GM12878 (cell line): Measurements from ENCODE around the gene CBLN3. TPM values are rescaled to one million over a fixed set of nuclear protein-coding genes. Genes with fewer than 3 reads are reported as not detected.

Source experiments
- ATAC-seq: fragments of 200-7000 bp; cut with Tn5 transposase; 3 replicates; pipeline ENCODE4 v1.9.1; 2020; ENCODE audit warnings: mild to moderate bottlenecking, moderate library complexity
- BruUV-seq: library from RNA; stranded (reverse); fragments of 400-500 nt; replicated peaks from 2 replicates; lab custom pipeline; 2021; lab: Mats Ljungman, UMichigan
- CTCF ChIA-PET: fragments of 300-600 bp; sonication (Branson Sonifier 250); formaldehyde crosslinking; extraction: SDS; loops from one replicate; lab custom pipeline; 2021; ENCODE audit warnings: inconsistent platforms; lab: Yijun Ruan, JAX
- POLR2A ChIA-PET: fragments of 350-600 bp; formaldehyde crosslinking; extraction: SDS; loops from one replicate; lab custom pipeline; 2021; ENCODE audit warnings: inconsistent platforms; lab: Charles Lee
- RAD21 ChIA-PET: fragments of 300-600 bp; sonication (Branson Sonifier 250); formaldehyde crosslinking; loops from one replicate; lab custom pipeline; 2023; ENCODE audit warnings: antibody characterized with exemption; ENCODE audit not compliant: unreplicated experiment; lab: Charles Lee
- SMC1A ChIA-PET: fragments of 300-600 bp; sonication (Branson Sonifier 250); formaldehyde crosslinking; loops from one replicate; lab custom pipeline; 2023; ENCODE audit not compliant: unreplicated experiment, uncharacterized antibody; lab: Charles Lee
- DNase-seq: peaks from one replicate; pipeline ENCODE4 v3.0.0-alpha.2; 2011; ENCODE audit warnings: low read depth, low spot score
- FAIRE-seq: peaks from 3 replicates; lab custom pipeline; 2011; peaks lifted over from hg19 to GRCh38; lab: Jason Lieb, UNC
- H2AFZ ChIP-seq: 2 replicates; pipeline ENCODE4 v1.6.0; 2011; ENCODE audit warnings: low read depth, low read length, control low read depth; ENCODE audit not compliant: control insufficient read depth
- H3K27ac ChIP-seq: 2 replicates; pipeline ENCODE4 v1.5.1; 2011; ENCODE audit warnings: control low read depth; ENCODE audit not compliant: control insufficient read depth, insufficient read depth
- H3K27me3 ChIP-seq, 2 experiments: replicated peaks in 1 of 2; 2 replicates each; pipeline versions ENCODE4 v1.6.0 to v1.6.1; 2011; ENCODE audit warnings: low read length in 1 of 2; ENCODE audit not compliant: control insufficient read depth in 2 of 2, insufficient read depth in 2 of 2
- H3K36me3 ChIP-seq, 2 experiments: 2 replicates each; pipeline ENCODE4 v1.5.1; 2011; ENCODE audit warnings: low read length in 1 of 2; ENCODE audit not compliant: control insufficient read depth in 2 of 2, insufficient read depth in 2 of 2
- H3K4me1 ChIP-seq: 2 replicates; pipeline ENCODE4 v1.6.1; 2011; ENCODE audit warnings: mild to moderate bottlenecking, low read length, moderate library complexity, mixed read lengths; ENCODE audit not compliant: control insufficient read depth, insufficient read depth
- H3K4me2 ChIP-seq: 2 replicates; pipeline ENCODE4 v1.6.0; 2011; ENCODE audit warnings: control low read depth; ENCODE audit not compliant: control insufficient read depth, insufficient read depth
- H3K4me3 ChIP-seq: fragments of 200-600 bp; sonication (generic); 2 replicates; pipeline ENCODE4 v1.5.1; 2016
- H3K79me2 ChIP-seq: 2 replicates; pipeline ENCODE4 v1.6.0; 2011; ENCODE audit warnings: low read length; ENCODE audit not compliant: control insufficient read depth, insufficient read depth
- H3K9ac ChIP-seq: 2 replicates; pipeline ENCODE4 v1.8.0; 2011; ENCODE audit warnings: low read length, control low read depth, mixed read lengths; ENCODE audit not compliant: control insufficient read depth, insufficient read depth
- H3K9me3 ChIP-seq: replicated peaks from 3 replicates; pipeline ENCODE4 v1.5.1; 2011; ENCODE audit warnings: mild to moderate bottlenecking, low read length; ENCODE audit not compliant: control insufficient read depth, insufficient read depth
- H4K20me1 ChIP-seq: 2 replicates; pipeline ENCODE4 v1.6.0; 2011; ENCODE audit not compliant: control insufficient read depth, insufficient read depth
- GABPA ChIP-seq: IDR thresholded peaks from 2 replicates; pipeline ENCODE4 v1.6.1; 2014; ENCODE audit warnings: antibody characterized with exemption, low read depth, mild to moderate bottlenecking, inconsistent platforms
- MEF2A ChIP-seq: IDR thresholded peaks from 2 replicates; pipeline ENCODE4 v1.6.1; 2011; ENCODE audit warnings: low read depth, mild to moderate bottlenecking, low read length, moderate library complexity; ENCODE audit not compliant: insufficient read depth
- MYB ChIP-seq: fragments of 150-350 bp; IDR thresholded peaks from 2 replicates; pipeline ENCODE4 v1.6.1; 2014; ENCODE audit warnings: mild to moderate bottlenecking, low read depth, low read length, borderline replicate concordance
- NFXL1 ChIP-seq: fragments of 450-650 bp; IDR thresholded peaks from 2 replicates; pipeline ENCODE4 v1.6.1; 2017; ENCODE audit warnings: antibody characterized with exemption, mild to moderate bottlenecking, borderline replicate concordance
- NR2C1 ChIP-seq: fragments of 450-650 bp; IDR thresholded peaks from 2 replicates; pipeline ENCODE4 v1.6.1; 2017; ENCODE audit warnings: antibody characterized with exemption, mild to moderate bottlenecking, moderate library complexity
- PAX8 ChIP-seq: fragments of 450-650 bp; IDR thresholded peaks from 2 replicates; pipeline ENCODE4 v1.6.1; 2017; ENCODE audit warnings: mild to moderate bottlenecking, moderate library complexity
- RBBP5 ChIP-seq: fragments of 200-600 bp; sonication (generic); conservative IDR thresholded peaks from 2 replicates; pipeline ENCODE4 v1.6.1; 2016
- RUNX3 ChIP-seq: IDR thresholded peaks from 2 replicates; pipeline ENCODE4 v1.6.1; 2012; ENCODE audit warnings: low read length, inconsistent platforms
- SUPT20H ChIP-seq: IDR thresholded peaks from 2 replicates; pipeline ENCODE4 v1.6.1; 2011; ENCODE audit warnings: low read depth, mild to moderate bottlenecking, low read length, moderate library complexity, borderline replicate concordance; ENCODE audit not compliant: control insufficient read depth
- TCF7 ChIP-seq: IDR thresholded peaks from 2 replicates; pipeline ENCODE4 v1.6.1; 2014; ENCODE audit warnings: antibody characterized with exemption, borderline replicate concordance
- YBX1 ChIP-seq: fragments of 450-650 bp; IDR thresholded peaks from 2 replicates; pipeline ENCODE4 v1.6.1; 2016; ENCODE audit warnings: antibody characterized with exemption
- YY1 ChIP-seq: IDR thresholded peaks from 2 replicates; pipeline ENCODE4 v1.6.1; 2011; ENCODE audit warnings: low read depth, mild to moderate bottlenecking, low read length
- WGBS: methylation state at CpG from one replicate; pipeline ENCODE4 v1.1.6; 2016; ENCODE audit warnings: low lambda C conversion rate; ENCODE audit not compliant: insufficient replicate concordance, insufficient coverage; ENCODE audit errors: missing lambda C conversion rate; 5-methylcytosine and 5-hydroxymethylcytosine counted together
- in situ Hi-C: fragments of 300-500 bp; cut with MboI; formaldehyde crosslinking; loops from 9 replicates; pipeline ENCODE4 v1.14.3; 2018; ENCODE audit warnings: mixed read lengths
- intact Hi-C: fragments of 100-400 bp; cut with micrococcal nuclease; formaldehyde crosslinking; loops from one replicate; pipeline ENCODE4 v1.14.2; 2022; ENCODE audit not compliant: unreplicated experiment
- polyA plus RNA-seq, 11 experiments: library from polyadenylated mRNA; depleted of rRNA in 4 of 11; unstranded in 6 of 11; stranded (reverse) in 5 of 11; fragments of >200 nt; fragmentation: Nextera tagmentation in 4 of 11; fragmentation: Illumina TruSeq in 1 of 11; extraction: Ambion mirVana in 4 of 11; extraction: Trizol in 1 of 11; gene quantifications; 1 replicate in 1 of 11; 2 replicates in 10 of 11; pipeline versions ENCODE4 v1.2.1 to v1.2.3, GENCODE V29; 2011 to 2016; ENCODE audit warnings: inconsistent platforms in 2 of 11, missing spikeins in 2 of 11, low read depth in 1 of 11
- total RNA-seq, 4 experiments: library from RNA; depleted of rRNA in 3 of 4; stranded (reverse); fragments of >200 nt in 3 of 4; fragmentation: Illumina TruSeq in 1 of 4; extraction: Trizol in 1 of 4; gene quantifications; 2 replicates each; pipeline versions ENCODE4 v1.2.1 to v1.2.3, GENCODE V29; 2013 to 2021
- TF ChIP-seq, protein P1 (sequence below): fragments of 150-350 bp; IDR thresholded peaks from 2 replicates; pipeline ENCODE4 v1.6.1; 2016; ENCODE audit warnings: low read depth, low read length
- TF ChIP-seq, protein P2 (sequence below): fragments of 450-650 bp; IDR thresholded peaks from 2 replicates; pipeline ENCODE4 v1.6.1; 2017; ENCODE audit warnings: mild to moderate bottlenecking, low read depth, inconsistent platforms; ENCODE audit not compliant: poor library complexity, severe bottlenecking

CBLN3 gene
- total and polyA plus RNA-seq, 10 of the 15 experiments (the other 5 are each of a cell fraction or from before 2014, with no cell fraction given) = 0.16 to 4.9 (median 1.3) TPM

DNA sequence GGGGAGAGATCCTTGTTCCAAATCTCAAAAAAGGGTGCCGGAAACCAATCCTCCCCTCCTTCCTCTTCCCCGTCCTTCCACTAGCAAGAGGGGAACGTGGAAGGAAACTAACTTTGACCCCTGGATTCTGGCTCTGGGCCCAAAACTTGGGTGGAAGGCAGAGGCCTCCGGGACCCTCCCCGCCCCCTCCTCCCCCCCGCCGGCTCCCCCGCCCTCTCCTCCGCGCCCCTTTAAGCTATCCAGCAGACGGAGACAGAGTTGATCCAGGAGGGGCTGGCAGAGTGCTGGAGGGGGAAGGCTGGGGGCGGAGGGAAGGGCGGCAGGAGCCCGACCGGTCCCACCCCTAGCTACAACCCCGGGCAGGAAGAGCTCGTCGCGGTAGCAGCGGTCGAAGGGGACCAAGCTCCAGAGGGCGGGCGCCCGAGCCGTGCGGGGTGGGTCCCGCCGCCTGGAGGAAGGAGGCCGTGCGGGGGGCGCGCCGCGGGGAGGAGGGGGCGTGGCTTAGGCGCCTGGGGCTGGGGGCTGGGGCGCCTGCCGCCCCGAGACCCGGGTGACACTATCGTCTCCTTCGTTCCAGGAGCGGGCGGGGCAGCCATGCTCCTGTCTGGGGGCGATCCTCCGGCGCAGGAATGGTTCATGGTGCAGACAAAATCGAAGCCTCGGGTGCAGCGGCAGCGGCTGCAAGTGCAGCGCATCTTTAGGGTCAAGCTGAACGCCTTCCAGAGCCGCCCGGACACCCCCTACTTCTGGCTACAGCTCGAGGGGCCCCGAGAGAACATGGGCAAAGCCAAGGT lies 30.6 kb downstream of the CBLN3 start, which contains the start of gene NYNRIN (continued):
- TF ChIP-seq, protein P1, sequence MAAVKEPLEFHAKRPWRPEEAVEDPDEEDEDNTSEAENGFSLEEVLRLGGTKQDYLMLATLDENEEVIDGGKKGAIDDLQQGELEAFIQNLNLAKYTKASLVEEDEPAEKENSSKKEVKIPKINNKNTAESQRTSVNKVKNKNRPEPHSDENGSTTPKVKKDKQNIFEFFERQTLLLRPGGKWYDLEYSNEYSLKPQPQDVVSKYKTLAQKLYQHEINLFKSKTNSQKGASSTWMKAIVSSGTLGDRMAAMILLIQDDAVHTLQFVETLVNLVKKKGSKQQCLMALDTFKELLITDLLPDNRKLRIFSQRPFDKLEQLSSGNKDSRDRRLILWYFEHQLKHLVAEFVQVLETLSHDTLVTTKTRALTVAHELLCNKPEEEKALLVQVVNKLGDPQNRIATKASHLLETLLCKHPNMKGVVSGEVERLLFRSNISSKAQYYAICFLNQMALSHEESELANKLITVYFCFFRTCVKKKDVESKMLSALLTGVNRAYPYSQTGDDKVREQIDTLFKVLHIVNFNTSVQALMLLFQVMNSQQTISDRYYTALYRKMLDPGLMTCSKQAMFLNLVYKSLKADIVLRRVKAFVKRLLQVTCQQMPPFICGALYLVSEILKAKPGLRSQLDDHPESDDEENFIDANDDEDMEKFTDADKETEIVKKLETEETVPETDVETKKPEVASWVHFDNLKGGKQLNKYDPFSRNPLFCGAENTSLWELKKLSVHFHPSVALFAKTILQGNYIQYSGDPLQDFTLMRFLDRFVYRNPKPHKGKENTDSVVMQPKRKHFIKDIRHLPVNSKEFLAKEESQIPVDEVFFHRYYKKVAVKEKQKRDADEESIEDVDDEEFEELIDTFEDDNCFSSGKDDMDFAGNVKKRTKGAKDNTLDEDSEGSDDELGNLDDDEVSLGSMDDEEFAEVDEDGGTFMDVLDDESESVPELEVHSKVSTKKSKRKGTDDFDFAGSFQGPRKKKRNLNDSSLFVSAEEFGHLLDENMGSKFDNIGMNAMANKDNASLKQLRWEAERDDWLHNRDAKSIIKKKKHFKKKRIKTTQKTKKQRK = no peak
- TF ChIP-seq, protein P2, sequence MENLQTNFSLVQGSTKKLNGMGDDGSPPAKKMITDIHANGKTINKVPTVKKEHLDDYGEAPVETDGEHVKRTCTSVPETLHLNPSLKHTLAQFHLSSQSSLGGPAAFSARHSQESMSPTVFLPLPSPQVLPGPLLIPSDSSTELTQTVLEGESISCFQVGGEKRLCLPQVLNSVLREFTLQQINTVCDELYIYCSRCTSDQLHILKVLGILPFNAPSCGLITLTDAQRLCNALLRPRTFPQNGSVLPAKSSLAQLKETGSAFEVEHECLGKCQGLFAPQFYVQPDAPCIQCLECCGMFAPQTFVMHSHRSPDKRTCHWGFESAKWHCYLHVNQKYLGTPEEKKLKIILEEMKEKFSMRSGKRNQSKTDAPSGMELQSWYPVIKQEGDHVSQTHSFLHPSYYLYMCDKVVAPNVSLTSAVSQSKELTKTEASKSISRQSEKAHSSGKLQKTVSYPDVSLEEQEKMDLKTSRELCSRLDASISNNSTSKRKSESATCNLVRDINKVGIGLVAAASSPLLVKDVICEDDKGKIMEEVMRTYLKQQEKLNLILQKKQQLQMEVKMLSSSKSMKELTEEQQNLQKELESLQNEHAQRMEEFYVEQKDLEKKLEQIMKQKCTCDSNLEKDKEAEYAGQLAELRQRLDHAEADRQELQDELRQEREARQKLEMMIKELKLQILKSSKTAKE = no peak
- TF ChIP-seq, all 136 proteins: peak for 0

DNA sequence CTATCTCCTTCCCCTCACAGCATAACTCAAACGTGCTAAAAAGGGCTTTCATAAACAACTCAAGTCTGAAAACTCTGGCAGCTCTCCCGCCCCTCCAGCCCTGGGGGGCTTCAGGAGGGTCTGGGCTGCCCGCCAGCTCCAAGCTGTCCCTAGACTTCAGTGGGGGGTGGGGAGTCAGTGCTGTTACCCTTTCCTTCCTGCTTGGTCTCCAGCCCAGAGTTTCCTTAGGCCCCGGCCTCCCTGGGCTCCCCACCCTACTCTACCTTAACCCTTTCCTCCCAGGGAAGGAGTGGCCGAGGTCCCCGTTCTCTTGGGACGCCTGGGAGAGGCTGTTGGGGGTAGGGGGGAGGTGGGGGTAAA lies 31.2 kb downstream of the CBLN3 start:
- 13% methylated on average over 7 of the region's 7 CpGs for WGBS

More for the DNA sequence above, 31.2 kb downstream of the CBLN3 start:
- in situ Hi-C loops (no loop called here), intact Hi-C loops (no loop called here)
- H3K36me3 ChIP-seq = no peaks in the 10 kb centered on the region
- DNase-seq (no peak), FAIRE-seq (no peak), ATAC-seq (no peak)
- no peaks in the 10 kb centered on the region for H3K4me1 ChIP-seq
- H3K4me2 ChIP-seq = no peak overlapping the region
- ChIA-PET CTCF (no interaction called here), POLR2A (no interaction called here), SMC1A (no interaction called here), RAD21 (no interaction called here)
- no peaks in the 10 kb centered on the region for H4K20me1 ChIP-seq
- no TSS peak for BruUV-seq
- H3K9ac ChIP-seq = no peak overlapping the region
- H3K27me3 ChIP-seq = peaks cover 4 to 8% of the 10 kb centered on the region in 2 experiments
- H3K27ac ChIP-seq = no peak overlapping the region
- H3K79me2 ChIP-seq = no peaks in the 10 kb centered on the region
- no peak for TF ChIP-seq PAX8
- no peak for TF ChIP-seq RUNX3
- no peak for TF ChIP-seq MYB
- no peak for TF ChIP-seq NR2C1
- no peak for TF ChIP-seq NFXL1
- TF ChIP-seq SUPT20H = no peak
- no peak for TF ChIP-seq TCF7
- no peak for TF ChIP-seq RBBP5
- no peak for TF ChIP-seq YBX1
- TF ChIP-seq YY1 = no peak
- TF ChIP-seq MEF2A = no peak
- TF ChIP-seq GABPA = no peak
- H3K4me3 ChIP-seq = no peak overlapping the region
- H3K9me3 ChIP-seq = no peaks in the 10 kb centered on the region
- H2AFZ ChIP-seq = no peak overlapping the region
